DOHH2 (cell line): ENCODE data around the gene STRN4.

ENCODE experiments used
- H3F3A ChIP-seq: fragments of 200-600 bp; sonication (generic), shearing (Covaris generic); 2 replicates; pipeline ENCODE4 v1.6.0; 2016; ENCODE audit warnings: antibody characterized with exemption, mild to moderate bottlenecking; ENCODE audit not compliant: control insufficient read depth, insufficient read depth
- H3K27ac ChIP-seq: fragments of 200-600 bp; sonication (generic); 2 replicates; pipeline ENCODE4 v1.5.1; 2014; ENCODE audit warnings: low read depth, mild to moderate bottlenecking, low read length, moderate library complexity
- H3K27me3 ChIP-seq: fragments of 200-600 bp; sonication (generic); 2 replicates; pipeline ENCODE4 v1.6.1; 2014; ENCODE audit warnings: mild to moderate bottlenecking, low read length, mixed read lengths; ENCODE audit not compliant: control insufficient read depth
- H3K36me3 ChIP-seq: fragments of 200-600 bp; sonication (generic); 2 replicates; pipeline ENCODE4 v1.6.1; 2014; ENCODE audit warnings: mild to moderate bottlenecking, low read length, moderate library complexity, mixed read lengths; ENCODE audit not compliant: control insufficient read depth
- H3K4me1 ChIP-seq: fragments of 200-600 bp; sonication (generic); 2 replicates; pipeline ENCODE4 v1.6.1; 2014; ENCODE audit warnings: mild to moderate bottlenecking, low read length, mixed read lengths; ENCODE audit not compliant: control insufficient read depth
- H3K4me2 ChIP-seq: fragments of 200-600 bp; sonication (generic); 2 replicates; pipeline ENCODE4 v1.6.0; 2014; ENCODE audit warnings: mild to moderate bottlenecking, low read length, moderate library complexity
- H3K4me3 ChIP-seq: fragments of 200-600 bp; sonication (generic); 2 replicates; pipeline ENCODE4 v1.5.1; 2014; ENCODE audit warnings: mild to moderate bottlenecking, low read length, mixed read lengths
- H3K79me2 ChIP-seq: fragments of 200-600 bp; sonication (generic); 2 replicates; pipeline ENCODE4 v1.6.1; 2014; ENCODE audit warnings: mild to moderate bottlenecking, low read length, mixed read lengths; ENCODE audit not compliant: control insufficient read depth
- H3K9me2 ChIP-seq: fragments of 200-600 bp; sonication (generic); replicated peaks from 2 replicates; pipeline ENCODE4 v1.6.1; 2014; ENCODE audit warnings: mild to moderate bottlenecking, low read length, mixed read lengths; ENCODE audit not compliant: control insufficient read depth
- H3K9me3 ChIP-seq: fragments of 200-600 bp; sonication (generic); 2 replicates; pipeline ENCODE4 v1.6.1; 2014; ENCODE audit warnings: antibody characterized with exemption, low read length, mixed read lengths; ENCODE audit not compliant: control insufficient read depth, insufficient read depth
- H4K20me1 ChIP-seq: fragments of 200-600 bp; sonication (generic); 2 replicates; pipeline ENCODE4 v1.6.0; 2014; ENCODE audit warnings: low read depth, mild to moderate bottlenecking, antibody characterized with exemption, low read length, moderate library complexity; ENCODE audit not compliant: control insufficient read depth, insufficient read depth
- CTCF ChIP-seq: fragments of 200-600 bp; sonication (generic); IDR thresholded peaks from one replicate; pipeline ENCODE4 v1.5.1; 2014; ENCODE audit warnings: antibody characterized with exemption, mild to moderate bottlenecking, low read depth, low read length; ENCODE audit not compliant: poor library complexity, severe bottlenecking
- EZH2phosphoT487 ChIP-seq: fragments of 200-600 bp; sonication (generic); IDR thresholded peaks from 2 replicates; pipeline ENCODE4 v1.6.1; 2017; ENCODE audit warnings: borderline replicate concordance, mild to moderate bottlenecking, antibody characterized with exemption, low read length, moderate library complexity, mixed read lengths

Gene STRN4

GRCh38 chr19:46759206-46759605, 13.0 kb upstream of the STRN4 start:
- Histone ChIP-seq H3F3A (peaks cover 4% of the 10 kb centered on the region; the same call in 1 of the 2 replicates), H3K27me3 (no peaks in the 10 kb centered on the region), H3K27ac (no peak overlapping the region), H3K9me3 (no peaks in the 10 kb centered on the region), H3K36me3 (peaks cover 15% of the 10 kb centered on the region), H3K79me2 (no peaks in the 10 kb centered on the region), H4K20me1 (no peaks in the 10 kb centered on the region; the same call in 1 of the 2 replicates), H3K4me3 (no peak overlapping the region), H3K4me2 (no peak overlapping the region), H3K4me1 (peaks cover 3% of the 10 kb centered on the region; the same call in 1 of the 2 replicates), H3K9me2 (no peaks in the 10 kb centered on the region)
- TF ChIP-seq CTCF (no peak), EZH2phosphoT487 (no peak)

GRCh38 chr19:46756544-46756888, 10.3 kb upstream of the STRN4 start:
- H3F3A ChIP-seq = peaks cover 4% of the 10 kb centered on the region; the same call in 1 of the 2 replicates
- H4K20me1 ChIP-seq = no peaks in the 10 kb centered on the region; the same call in 1 of the 2 replicates
- H3K9me3 ChIP-seq = no peaks in the 10 kb centered on the region
- no peak for TF ChIP-seq EZH2phosphoT487
- no peak for TF ChIP-seq CTCF
- H3K27me3 ChIP-seq = no peaks in the 10 kb centered on the region
- no peak overlapping the region for H3K4me3 ChIP-seq
- peaks cover 11% of the 10 kb centered on the region for H3K4me1 ChIP-seq
- H3K36me3 ChIP-seq = peaks cover 19% of the 10 kb centered on the region
- H3K9me2 ChIP-seq = no peaks in the 10 kb centered on the region
- H3K79me2 ChIP-seq = no peaks in the 10 kb centered on the region
- H3K4me2 ChIP-seq = no peak overlapping the region
- H3K27ac ChIP-seq = no peak overlapping the region

GRCh38 chr19:46755853-46756543, 9.7 kb upstream of the STRN4 start:
- Histone ChIP-seq H3F3A (peaks cover 4% of the 10 kb centered on the region; the same call in 1 of the 2 replicates), H3K4me3 (no peak overlapping the region), H3K79me2 (no peaks in the 10 kb centered on the region), H3K27me3 (no peaks in the 10 kb centered on the region), H3K27ac (no peak overlapping the region), H4K20me1 (no peaks in the 10 kb centered on the region; the same call in 1 of the 2 replicates), H3K4me2 (no peak overlapping the region), H3K36me3 (peaks cover 19% of the 10 kb centered on the region), H3K4me1 (peaks cover 14% of the 10 kb centered on the region), H3K9me3 (no peaks in the 10 kb centered on the region), H3K9me2 (no peaks in the 10 kb centered on the region)
- no peak for TF ChIP-seq EZH2phosphoT487
- no peak for TF ChIP-seq CTCF
